Panc1 (cell line): ENCODE data around the gene PARD6B.

Source experiments
- POLR2AphosphoS5 ChIP-seq: IDR thresholded peaks from 2 replicates; pipeline ENCODE4 v1.6.1; 2012; ENCODE audit warnings: mild to moderate bottlenecking, low read depth, low read length, moderate library complexity
- SIN3A ChIP-seq: IDR thresholded peaks from 2 replicates; pipeline ENCODE4 v1.6.1; 2012; ENCODE audit warnings: low read depth, mild to moderate bottlenecking, low read length, moderate library complexity, borderline replicate concordance; ENCODE audit not compliant: insufficient read depth
- TCF7L2 ChIP-seq: IDR thresholded peaks from 2 replicates; pipeline ENCODE4 v1.6.1; 2011; ENCODE audit warnings: mild to moderate bottlenecking, low read depth, low read length, inconsistent platforms
- TF ChIP-seq, protein P1 (sequence below): fragments of 450-650 bp; IDR thresholded peaks from 2 replicates; pipeline ENCODE4 v1.5.1; 2017; ENCODE audit warnings: mild to moderate bottlenecking

DNA sequence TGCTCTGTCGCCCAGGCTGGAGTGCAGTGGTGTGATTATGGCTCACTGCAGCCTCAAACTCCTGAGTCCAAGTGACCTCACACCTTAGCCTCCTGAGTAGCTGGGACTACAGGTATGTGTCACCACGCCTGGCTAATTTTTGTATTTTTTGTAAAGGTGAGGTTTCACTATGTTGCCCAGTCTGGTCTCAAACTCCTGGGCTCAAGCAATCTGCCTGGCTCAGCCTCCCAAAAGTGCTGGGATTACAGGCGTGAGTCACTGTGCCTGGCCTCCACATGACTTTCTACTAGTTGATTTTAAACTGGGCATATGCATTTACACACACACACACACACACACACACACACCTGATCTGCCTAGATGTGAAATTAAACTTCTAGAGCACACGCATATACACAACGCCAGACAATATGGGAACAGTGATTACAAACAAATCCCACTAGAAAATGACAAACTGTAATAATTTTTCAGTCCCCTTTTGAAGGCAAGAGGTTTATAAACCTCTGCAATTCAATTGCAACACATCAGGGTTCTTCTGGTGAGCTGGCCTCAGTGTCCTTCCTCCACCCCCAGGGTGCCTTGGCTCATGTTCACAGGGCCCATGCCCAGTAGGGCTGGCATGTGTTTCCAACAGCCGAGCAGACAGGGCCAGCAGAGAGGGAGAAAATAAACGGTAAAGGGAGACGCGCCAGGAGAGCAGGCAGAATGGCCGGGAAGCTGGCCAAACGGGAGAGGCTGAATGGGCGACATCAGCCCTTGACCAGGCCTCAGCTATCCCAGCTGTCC is 31.2 kb downstream of the PARD6B start:
- TF ChIP-seq, protein P1, sequence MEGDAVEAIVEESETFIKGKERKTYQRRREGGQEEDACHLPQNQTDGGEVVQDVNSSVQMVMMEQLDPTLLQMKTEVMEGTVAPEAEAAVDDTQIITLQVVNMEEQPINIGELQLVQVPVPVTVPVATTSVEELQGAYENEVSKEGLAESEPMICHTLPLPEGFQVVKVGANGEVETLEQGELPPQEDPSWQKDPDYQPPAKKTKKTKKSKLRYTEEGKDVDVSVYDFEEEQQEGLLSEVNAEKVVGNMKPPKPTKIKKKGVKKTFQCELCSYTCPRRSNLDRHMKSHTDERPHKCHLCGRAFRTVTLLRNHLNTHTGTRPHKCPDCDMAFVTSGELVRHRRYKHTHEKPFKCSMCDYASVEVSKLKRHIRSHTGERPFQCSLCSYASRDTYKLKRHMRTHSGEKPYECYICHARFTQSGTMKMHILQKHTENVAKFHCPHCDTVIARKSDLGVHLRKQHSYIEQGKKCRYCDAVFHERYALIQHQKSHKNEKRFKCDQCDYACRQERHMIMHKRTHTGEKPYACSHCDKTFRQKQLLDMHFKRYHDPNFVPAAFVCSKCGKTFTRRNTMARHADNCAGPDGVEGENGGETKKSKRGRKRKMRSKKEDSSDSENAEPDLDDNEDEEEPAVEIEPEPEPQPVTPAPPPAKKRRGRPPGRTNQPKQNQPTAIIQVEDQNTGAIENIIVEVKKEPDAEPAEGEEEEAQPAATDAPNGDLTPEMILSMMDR = no peak
- TF ChIP-seq POLR2AphosphoS5 (peak; percentile 70; the same call in 1 of the 2 replicates), TCF7L2 (peak; percentile 83; the same call in 1 of the 2 replicates), SIN3A (no peak)
